CD4-positive, alpha-beta T cell (primary cell): ENCODE data around the gene L1CAM. TPM values are rescaled to one million over a fixed set of nuclear protein-coding genes. Genes with fewer than 3 reads are reported as not detected.

Source experiments
- ATAC-seq: fragments of 200-7000 bp; cut with Tn5 transposase; one replicate; pipeline ENCODE4 v1.10.0; 2022; ENCODE audit warnings: mild to moderate bottlenecking; ENCODE audit not compliant: poor library complexity
- CTCF ChIA-PET: fragments of 350-600 bp; sonication (Branson Sonifier 250); formaldehyde crosslinking; loops from one replicate; lab custom pipeline; 2021; ENCODE audit warnings: antibody characterized with exemption, inconsistent platforms; lab: Charles Lee
- POLR2A ChIA-PET: fragments of 350-600 bp; sonication (Branson Sonifier 250); formaldehyde crosslinking; loops from one replicate; lab custom pipeline; 2021; ENCODE audit warnings: antibody characterized with exemption, inconsistent platforms; lab: Charles Lee
- DNase-seq, 14 experiments: peaks; one replicate each; pipeline ENCODE4 v3.0.0-alpha.2; 2013 to 2020; ENCODE audit warnings: mixed read lengths in 2 of 14
- H3K27ac ChIP-seq, 2 donors: one replicate each; pipeline versions ENCODE4 v1.5.1 to v1.7.0; 2013; ENCODE audit warnings: low read length in 2 of 2, low read depth in 1 of 2, mild to moderate bottlenecking in 1 of 2
- H3K27me3 ChIP-seq, 2 experiments: 1 replicate in 1 of 2; 2 replicates in 1 of 2; pipeline versions ENCODE4 v1.6.1 to v1.7.0; 2013; ENCODE audit warnings: low read length in 2 of 2, control low read depth in 1 of 2, mild to moderate bottlenecking in 1 of 2, moderate library complexity in 1 of 2; ENCODE audit not compliant: insufficient read depth in 2 of 2, control insufficient read depth in 1 of 2
- H3K36me3 ChIP-seq: one replicate; pipeline ENCODE4 v1.6.1; 2013; ENCODE audit warnings: low read length, control low read depth; ENCODE audit not compliant: insufficient read depth
- H3K4me1 ChIP-seq: one replicate; pipeline ENCODE4 v1.6.1; 2013; ENCODE audit warnings: low read length, control low read depth; ENCODE audit not compliant: insufficient read depth
- H3K4me3 ChIP-seq: one replicate; pipeline ENCODE4 v1.5.1; 2013; ENCODE audit warnings: mild to moderate bottlenecking, low read length, moderate library complexity
- H3K9me3 ChIP-seq, 2 experiments: 1 replicate in 1 of 2; 2 replicates in 1 of 2; pipeline versions ENCODE4 v1.6.1 to v1.7.0; 2013; ENCODE audit warnings: low read length in 2 of 2, mild to moderate bottlenecking in 2 of 2, control low read depth in 1 of 2, moderate library complexity in 1 of 2; ENCODE audit not compliant: control insufficient read depth in 1 of 2, insufficient read depth in 1 of 2
- H3K27ac Mint-ChIP-seq: one replicate; pipeline ENCODE4 v1.8.0; 2020; ENCODE audit warnings: mixed read lengths
- H3K27me3 Mint-ChIP-seq: one replicate; pipeline ENCODE4 v1.8.0; 2021; ENCODE audit warnings: mixed read lengths
- H3K36me3 Mint-ChIP-seq: one replicate; pipeline ENCODE4 v1.8.0; 2021; ENCODE audit warnings: low read depth, mixed read lengths
- H3K4me1 Mint-ChIP-seq: one replicate; pipeline ENCODE4 v1.8.0; 2021; ENCODE audit warnings: low read depth, mixed read lengths
- H3K4me3 Mint-ChIP-seq: one replicate; pipeline ENCODE4 v1.8.0; 2020; ENCODE audit warnings: mild to moderate bottlenecking, mixed read lengths
- H3K9me3 Mint-ChIP-seq: one replicate; pipeline ENCODE4 v1.8.0; 2020; ENCODE audit warnings: mixed read lengths
- CTCF ChIP-seq: fragments of 200-600 bp; IDR thresholded peaks from one replicate; pipeline ENCODE4 v1.8.0; 2022; ENCODE audit warnings: antibody characterized with exemption, mild to moderate bottlenecking
- intact Hi-C, 2 experiments: fragments of 100-400 bp; cut with DNase I in 1 of 2; cut with micrococcal nuclease in 1 of 2; formaldehyde crosslinking; loops; one replicate each; pipeline versions ENCODE4 v1.15.1 to v1.9.0; 2023 to 2025; cut with DNase I, micrococcal nuclease
- total RNA-seq, 174 experiments: library from RNA in 2 of 174; stranded (reverse) in 2 of 174; gene quantifications; one replicate each; pipeline ENCODE4 v1.2.3 and lab custom pipeline; 2021 to 2026

L1CAM gene
- total RNA-seq, 2 experiments from 2014 or later, result 0.89 to 1.2 TPM

- peaks cover 34% of the 10 kb centered on the region for H3K4me1 Mint-ChIP-seq
- Histone ChIP-seq H3K36me3 (peaks cover 48% of the 10 kb centered on the region), H3K4me1 (peaks cover 45% of the 10 kb centered on the region), H3K9me3 (no peaks in the 10 kb centered on the region), H3K4me3 (no peak overlapping the region), H3K27me3 (no peaks in the 10 kb centered on the region), H3K27ac (no peak overlapping the region)
- ChIA-PET CTCF (no interaction called here), POLR2A (interaction anchor here (1.1 kb wide), 1 partner anchor 26 kb away, joined by 3 read pairs; no protein-coding TSS in a partner anchor)
- no peak for TF ChIP-seq CTCF
- ATAC-seq (no peak), DNase-seq (peak in 1 of 14 experiments; percentile 6)
- intact Hi-C loops, result loop anchor here in 1 of 2 experiments (5.0 kb wide), 1 partner anchor 46 kb away; no protein-coding TSS in a partner anchor
- peaks cover 57% of the 10 kb centered on the region for H3K36me3 Mint-ChIP-seq
- H3K27me3 Mint-ChIP-seq, result no peaks in the 10 kb centered on the region
- no peak overlapping the region for H3K27ac Mint-ChIP-seq
- H3K9me3 Mint-ChIP-seq, result no peaks in the 10 kb centered on the region
- H3K4me3 Mint-ChIP-seq, result no peak overlapping the region
These were observed 35.1 kb upstream of the L1CAM start for GRCh38 chrX:153921070-153921469.

DNA sequence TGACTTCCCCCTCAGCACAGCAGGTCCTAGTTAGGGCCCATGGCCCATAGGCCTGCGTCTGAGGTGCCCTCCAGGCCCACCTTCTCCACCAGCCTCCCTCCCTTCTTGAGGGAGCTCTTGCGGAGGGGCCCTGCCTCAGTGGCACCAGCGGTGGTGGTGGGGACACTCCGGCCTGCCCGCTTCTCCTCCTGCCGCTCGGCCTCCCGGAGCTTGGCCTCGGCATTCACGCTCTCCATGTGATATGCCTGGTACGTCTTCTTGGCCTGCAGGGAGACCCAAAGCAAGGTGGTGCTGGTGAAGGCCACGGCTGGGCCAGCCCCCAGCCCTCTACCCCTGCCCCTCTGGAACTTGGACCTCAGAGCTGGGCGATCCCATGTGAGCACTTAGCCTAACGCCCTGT lies 34.6 kb upstream of the L1CAM start:
- H3K9me3 Mint-ChIP-seq, result no peaks in the 10 kb centered on the region
- CTCF ChIA-PET, result no interaction called here
- Histone ChIP-seq H3K27me3 (no peaks in the 10 kb centered on the region), H3K27ac (no peak overlapping the region), H3K36me3 (peaks cover 53% of the 10 kb centered on the region), H3K9me3 (no peaks in the 10 kb centered on the region), H3K4me3 (no peak overlapping the region), H3K4me1 (peaks cover 41% of the 10 kb centered on the region)
- intact Hi-C loops, result loop anchor here in 1 of 2 experiments (5.0 kb wide), 1 partner anchor 47 kb away; no protein-coding TSS in a partner anchor
- no peak for ATAC-seq
- no peak overlapping the region for H3K4me3 Mint-ChIP-seq
- peaks cover 60% of the 10 kb centered on the region for H3K36me3 Mint-ChIP-seq
- POLR2A ChIA-PET, result interaction anchor here (1.1 kb wide), 1 partner anchor 27 kb away, joined by 3 read pairs; no protein-coding TSS in a partner anchor
- no peak overlapping the region for H3K27ac Mint-ChIP-seq
- no peak for TF ChIP-seq CTCF
- no peaks in the 10 kb centered on the region for H3K27me3 Mint-ChIP-seq
- DNase-seq, result peak in 1 of 14 experiments; percentile 1
- peaks cover 37% of the 10 kb centered on the region for H3K4me1 Mint-ChIP-seq

- no peak overlapping the region for H3K27ac ChIP-seq
- ChIA-PET POLR2A (no interaction called here), CTCF (no interaction called here)
- peak in 1 of 14 experiments; percentile 1 for DNase-seq
- Mint-ChIP-seq H3K27ac (no peak overlapping the region), H3K27me3 (no peaks in the 10 kb centered on the region), H3K4me1 (peaks cover 27% of the 10 kb centered on the region), H3K9me3 (no peaks in the 10 kb centered on the region), H3K4me3 (no peak overlapping the region), H3K36me3 (peaks cover 54% of the 10 kb centered on the region)
- no peak for ATAC-seq
- no peak for TF ChIP-seq CTCF
- H3K27me3 ChIP-seq, result no peaks in the 10 kb centered on the region
- intact Hi-C loops, result no loop called here
- no peaks in the 10 kb centered on the region for H3K9me3 ChIP-seq
- peaks cover 56% of the 10 kb centered on the region for H3K36me3 ChIP-seq
- peaks cover 38% of the 10 kb centered on the region for H3K4me1 ChIP-seq
- no peak overlapping the region for H3K4me3 ChIP-seq
These were observed 33.3 kb upstream of the L1CAM start for GRCh38 chrX:153919281-153919680.
